Left colon (tissue), 2 donors: ENCODE results near the gene TRPM6. TPM values are rescaled to one million over a fixed set of nuclear protein-coding genes. Genes with fewer than 3 reads are reported as not detected.
"Not testable (repeated sequence)": the region's sequence is repeated elsewhere in the genome, so short reads cannot be mapped to it uniquely, and the experiment has no call there.

ENCODE experiments used
- ATAC-seq: fragments of 200-7000 bp; cut with Tn5 transposase; one replicate; pipeline ENCODE4 v1.9.1; 2020; ENCODE audit warnings: mild to moderate bottlenecking, moderate library complexity
- DNase-seq, 2 donors: peaks; one replicate each; pipeline ENCODE4 v3.0.0-alpha.2; 2020
- intact Hi-C, 2 donors: fragments of 100-400 bp; cut with DNase I in 1 of 2; cut with micrococcal nuclease in 1 of 2; formaldehyde crosslinking; loops; one replicate each; pipeline versions ENCODE4 v1.11.2 to v1.14.0; 2022; cut with DNase I, micrococcal nuclease
- long read RNA-seq: library from polyadenylated mRNA; unstranded; transcript quantifications from one replicate; pipeline ENCODE4 v2.0.0, GENCODE V29; 2021
- total RNA-seq, 2 donors: library from RNA; stranded (reverse); fragmentation: NEBNext Ultra II Directional; extraction: Animal tissue kit (Norgen Biotek cat#: 25700); gene quantifications; one replicate each; pipeline ENCODE4 v1.2.1, GENCODE V29; 2021
- donor health status: DM: no; HTN: no; CAD: no.
- donor health status: DM: yes; HTN: yes; CAD: no.

The TRPM6 gene, protein sequence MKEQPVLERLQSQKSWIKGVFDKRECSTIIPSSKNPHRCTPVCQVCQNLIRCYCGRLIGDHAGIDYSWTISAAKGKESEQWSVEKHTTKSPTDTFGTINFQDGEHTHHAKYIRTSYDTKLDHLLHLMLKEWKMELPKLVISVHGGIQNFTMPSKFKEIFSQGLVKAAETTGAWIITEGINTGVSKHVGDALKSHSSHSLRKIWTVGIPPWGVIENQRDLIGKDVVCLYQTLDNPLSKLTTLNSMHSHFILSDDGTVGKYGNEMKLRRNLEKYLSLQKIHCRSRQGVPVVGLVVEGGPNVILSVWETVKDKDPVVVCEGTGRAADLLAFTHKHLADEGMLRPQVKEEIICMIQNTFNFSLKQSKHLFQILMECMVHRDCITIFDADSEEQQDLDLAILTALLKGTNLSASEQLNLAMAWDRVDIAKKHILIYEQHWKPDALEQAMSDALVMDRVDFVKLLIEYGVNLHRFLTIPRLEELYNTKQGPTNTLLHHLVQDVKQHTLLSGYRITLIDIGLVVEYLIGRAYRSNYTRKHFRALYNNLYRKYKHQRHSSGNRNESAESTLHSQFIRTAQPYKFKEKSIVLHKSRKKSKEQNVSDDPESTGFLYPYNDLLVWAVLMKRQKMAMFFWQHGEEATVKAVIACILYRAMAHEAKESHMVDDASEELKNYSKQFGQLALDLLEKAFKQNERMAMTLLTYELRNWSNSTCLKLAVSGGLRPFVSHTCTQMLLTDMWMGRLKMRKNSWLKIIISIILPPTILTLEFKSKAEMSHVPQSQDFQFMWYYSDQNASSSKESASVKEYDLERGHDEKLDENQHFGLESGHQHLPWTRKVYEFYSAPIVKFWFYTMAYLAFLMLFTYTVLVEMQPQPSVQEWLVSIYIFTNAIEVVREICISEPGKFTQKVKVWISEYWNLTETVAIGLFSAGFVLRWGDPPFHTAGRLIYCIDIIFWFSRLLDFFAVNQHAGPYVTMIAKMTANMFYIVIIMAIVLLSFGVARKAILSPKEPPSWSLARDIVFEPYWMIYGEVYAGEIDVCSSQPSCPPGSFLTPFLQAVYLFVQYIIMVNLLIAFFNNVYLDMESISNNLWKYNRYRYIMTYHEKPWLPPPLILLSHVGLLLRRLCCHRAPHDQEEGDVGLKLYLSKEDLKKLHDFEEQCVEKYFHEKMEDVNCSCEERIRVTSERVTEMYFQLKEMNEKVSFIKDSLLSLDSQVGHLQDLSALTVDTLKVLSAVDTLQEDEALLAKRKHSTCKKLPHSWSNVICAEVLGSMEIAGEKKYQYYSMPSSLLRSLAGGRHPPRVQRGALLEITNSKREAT (N-terminal part only)
- total RNA-seq: 10 to 100 TPM; 48.0 to 88.4 TPM
- long read RNA-seq, partial matches to known transcripts: 20 of 37 reads
- long read RNA-seq, other reads (novel, unspliced or antisense): 17 of 37 reads

DNA sequence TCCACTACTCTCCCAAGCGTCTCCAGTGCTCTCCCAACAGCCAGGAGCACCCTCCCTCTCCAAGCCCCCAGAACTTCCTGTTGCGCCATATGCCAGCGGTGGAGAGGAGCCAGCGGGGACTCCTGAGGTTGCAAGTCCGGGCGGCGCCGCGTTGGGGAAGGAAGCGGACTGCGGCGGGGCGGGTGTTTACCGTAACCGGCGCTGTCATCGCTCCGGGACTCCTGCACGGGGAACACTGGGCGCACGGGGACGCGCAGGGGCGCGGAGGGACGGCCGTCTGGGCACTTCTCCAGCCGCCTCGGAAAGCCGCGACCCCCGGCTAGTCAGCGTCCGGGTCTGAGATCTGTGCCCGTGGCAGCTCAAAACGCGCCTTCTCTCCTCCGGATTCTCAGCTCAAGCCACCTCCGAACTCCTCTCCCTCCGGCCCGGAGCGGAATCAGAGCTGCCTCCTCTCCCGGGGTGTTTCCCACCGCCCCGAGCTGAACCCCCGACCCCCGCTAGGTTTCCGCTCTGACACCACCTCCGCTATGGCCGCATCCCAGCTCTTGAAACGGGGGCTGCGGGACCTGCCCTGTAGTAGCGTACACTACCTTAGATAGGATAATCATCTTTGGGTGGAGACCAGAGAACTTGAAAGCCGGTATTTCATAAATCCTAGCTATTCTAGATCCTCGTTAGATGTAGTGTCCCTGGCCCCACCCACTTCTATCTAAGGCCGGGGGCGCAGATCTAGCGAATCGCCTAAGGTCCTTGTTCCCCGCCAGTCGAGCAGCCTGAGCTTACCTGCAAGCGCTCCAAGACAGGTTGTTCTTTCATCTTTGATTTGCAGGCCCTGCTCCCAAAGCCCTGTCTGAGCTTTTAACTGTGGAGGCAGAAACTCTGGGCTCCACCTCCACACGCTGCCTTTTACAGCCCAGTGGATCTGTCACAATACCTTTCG lies at the start of gene TRPM6:
Gene TRPM6, minus strand, starts transcription at position 881 of the 940 bp plus-strand sequence. Its CDS starts 65 bp downstream, at position 816.
- ATAC-seq: peak; percentile 92
- intact Hi-C loops: no loop called here

DNA sequence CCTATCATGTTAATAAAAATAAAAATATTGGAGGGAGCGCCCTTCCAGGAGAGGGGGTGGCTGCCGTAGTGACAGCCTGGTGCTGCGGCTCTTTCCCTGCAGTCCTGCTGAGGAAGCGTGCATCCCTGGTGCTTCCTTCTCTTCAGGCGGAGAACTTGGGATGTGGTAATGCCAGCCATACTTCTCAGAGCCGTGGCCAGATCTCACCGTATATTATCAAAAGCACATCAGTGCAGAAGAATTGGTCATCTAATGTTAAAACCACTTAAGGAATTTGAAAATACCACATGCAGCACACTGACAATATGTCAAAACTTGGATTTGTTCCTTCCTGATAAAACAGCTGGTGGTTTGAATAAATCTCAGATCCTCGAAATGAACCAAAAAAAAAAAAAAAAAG lies 47.3 kb upstream of the TRPM6 start:
- DNase-seq: no peak
- ATAC-seq: no peak
- intact Hi-C loops: no loop called here

More for the DNA sequence above, at the start of gene TRPM6:
- peak; percentile 86 to 90 for DNase-seq

DNA sequence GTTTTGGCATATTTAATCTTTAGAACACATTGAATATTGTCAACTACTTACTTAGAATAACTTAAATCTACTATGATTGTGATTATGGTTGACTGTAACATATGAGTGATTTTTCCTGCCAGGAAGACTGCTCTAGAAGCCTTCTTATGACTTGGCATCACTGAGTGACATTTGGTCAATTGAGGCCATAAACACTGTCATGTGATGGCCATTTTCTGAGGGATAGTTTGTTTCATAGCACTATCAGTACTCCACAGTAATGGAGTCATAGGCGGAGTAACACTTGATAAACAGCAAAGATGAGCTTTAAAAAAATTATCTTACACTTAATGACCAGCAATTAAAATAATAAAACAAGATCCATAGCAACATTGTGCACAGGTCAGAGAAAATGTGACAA lies 34.0 kb upstream of the TRPM6 start:
- intact Hi-C loops: no loop called here
- peak; percentile 95 for ATAC-seq
- no peak for DNase-seq

DNA sequence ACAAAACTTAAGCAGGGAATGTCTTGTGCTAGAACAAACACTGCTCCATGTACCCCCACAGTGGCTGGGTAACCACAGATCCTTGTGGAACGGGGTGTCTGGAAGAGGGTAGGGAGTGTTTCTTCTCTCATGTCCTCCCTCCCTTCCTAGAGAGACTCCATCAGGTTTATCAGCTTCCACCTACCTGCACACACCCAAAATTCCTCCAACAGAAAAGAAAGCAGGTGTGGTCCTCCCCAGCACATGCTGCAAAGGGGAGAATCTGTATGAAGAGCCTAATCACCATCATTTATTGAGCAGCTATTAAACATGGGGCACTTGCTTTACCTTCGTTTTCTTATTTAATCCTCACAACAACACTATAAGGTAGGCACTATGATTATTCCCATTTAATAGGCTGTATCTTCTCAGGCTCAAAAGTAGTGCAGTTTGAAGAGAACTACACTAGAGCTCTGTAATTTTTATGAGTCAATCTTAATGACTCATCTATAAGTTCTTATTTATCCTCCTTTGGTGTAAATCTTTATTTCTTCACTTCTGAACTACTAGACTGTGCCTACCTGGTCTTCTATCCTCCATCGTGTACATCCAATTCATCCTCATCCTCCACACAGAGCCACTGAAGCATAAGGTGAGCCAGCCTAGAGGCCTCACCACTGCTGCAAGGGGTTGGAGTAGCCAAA lies 33.4 kb upstream of the TRPM6 start:
- DNase-seq (no peak), ATAC-seq (peak; percentile 65)
- intact Hi-C loops: no loop called here

DNA sequence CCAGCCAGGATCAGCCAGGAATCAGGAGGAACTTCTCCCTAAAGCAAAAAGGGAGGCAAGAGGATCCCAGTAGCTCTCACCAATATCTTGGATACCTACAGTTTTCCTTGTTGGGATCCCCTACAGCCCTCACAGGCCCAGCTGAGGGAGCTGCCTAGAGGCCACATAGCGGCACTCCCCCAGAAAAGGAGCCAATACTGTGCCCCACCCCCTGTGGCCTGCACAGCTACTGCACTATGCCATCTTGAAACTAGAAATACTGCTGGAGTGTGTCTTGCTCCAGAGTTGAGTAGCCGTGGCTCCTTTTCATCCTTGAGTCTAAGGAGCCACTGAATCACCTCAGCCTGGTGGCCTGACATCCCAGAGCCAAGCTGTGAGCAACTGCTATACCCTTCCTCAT lies 22.3 kb upstream of the TRPM6 start:
- intact Hi-C loops: no loop called here
- no peak for ATAC-seq
- no peak for DNase-seq

DNA sequence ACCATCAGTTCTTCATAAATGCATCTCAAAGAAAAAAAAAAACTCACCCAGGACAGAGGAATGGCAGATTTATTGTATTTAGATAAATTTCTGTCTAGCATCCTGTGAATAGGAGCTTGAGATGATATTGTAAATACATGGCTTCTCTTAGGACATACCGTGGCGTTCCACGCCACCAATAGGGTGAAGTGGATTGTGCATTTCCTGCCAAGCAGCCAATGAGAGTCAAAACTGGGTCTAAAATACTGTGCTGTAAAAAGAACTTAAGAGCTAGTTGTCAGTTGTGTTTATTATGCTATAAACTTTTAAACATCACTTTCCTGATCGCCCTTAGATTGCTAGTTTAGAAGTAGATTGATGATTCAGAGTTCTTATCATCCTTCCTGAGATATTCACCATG lies 20.9 kb upstream of the TRPM6 start:
- peak; percentile 98 for ATAC-seq
- intact Hi-C loops: no loop called here
- DNase-seq: peak; percentile 16 to 60

DNA sequence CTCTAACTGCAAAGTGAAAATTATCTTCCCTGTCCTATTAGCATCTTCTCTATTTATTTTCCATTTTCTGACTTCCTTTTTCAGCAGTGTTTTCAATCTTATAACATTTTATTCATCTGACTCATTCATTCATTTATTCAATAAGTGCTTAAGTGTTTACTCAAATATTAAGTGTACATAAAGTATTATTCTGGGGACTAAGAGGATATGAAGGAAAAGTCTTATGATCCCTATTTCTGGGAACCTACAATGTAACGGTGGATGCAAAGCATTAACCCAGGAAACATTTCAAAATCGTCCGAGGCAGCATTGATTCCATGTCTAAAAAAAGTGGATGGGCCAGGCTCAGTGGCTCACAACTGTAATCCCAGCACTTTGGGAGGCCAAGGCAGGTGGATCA lies 19.4 kb upstream of the TRPM6 start:
- no peak for ATAC-seq
- DNase-seq: no peak
- intact Hi-C loops: no loop called here

DNA sequence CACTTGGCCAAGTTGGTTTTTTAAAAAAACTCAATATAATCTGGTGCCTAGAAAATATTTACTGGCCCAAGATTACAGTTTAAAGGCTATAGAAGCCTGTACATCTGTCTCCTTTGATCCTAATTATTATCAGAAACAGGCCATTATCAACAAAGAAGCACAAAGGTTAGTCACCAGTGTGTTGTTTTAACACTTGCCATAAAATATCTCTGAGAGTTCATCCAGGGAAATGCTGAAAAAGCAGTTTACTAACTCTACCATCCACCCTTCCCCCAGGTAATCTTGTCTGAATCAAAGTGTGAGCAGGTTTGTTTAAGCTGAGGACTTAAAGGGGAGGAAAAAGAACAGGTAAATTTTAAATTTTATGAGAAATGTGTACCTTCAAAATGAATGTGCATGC lies 13.3 kb upstream of the TRPM6 start:
- ATAC-seq: peak; percentile 35
- intact Hi-C loops: no loop called here
- DNase-seq: no peak

DNA sequence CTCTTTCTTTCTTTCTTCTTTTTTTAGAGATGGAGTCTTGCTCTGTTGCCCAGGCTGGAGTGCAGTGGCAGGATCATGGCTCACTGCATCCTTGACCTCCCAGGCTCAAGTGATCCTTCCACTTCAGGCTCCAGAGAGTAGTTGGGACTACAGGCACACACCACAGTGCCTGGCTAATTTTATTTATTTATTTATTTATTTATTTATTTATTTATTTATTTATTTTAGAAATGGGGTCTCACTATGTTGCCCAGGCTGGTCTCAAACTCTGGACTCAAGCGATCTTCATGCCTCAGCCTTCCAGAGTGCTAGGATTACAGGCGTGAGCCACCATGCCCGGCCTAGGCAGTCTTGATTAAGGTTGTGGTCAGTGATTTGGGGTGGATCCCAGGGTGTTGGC lies 728 bp upstream of the TRPM6 start:
- DNase-seq, intact Hi-C loops, ATAC-seq: not testable (repeated sequence)

DNA sequence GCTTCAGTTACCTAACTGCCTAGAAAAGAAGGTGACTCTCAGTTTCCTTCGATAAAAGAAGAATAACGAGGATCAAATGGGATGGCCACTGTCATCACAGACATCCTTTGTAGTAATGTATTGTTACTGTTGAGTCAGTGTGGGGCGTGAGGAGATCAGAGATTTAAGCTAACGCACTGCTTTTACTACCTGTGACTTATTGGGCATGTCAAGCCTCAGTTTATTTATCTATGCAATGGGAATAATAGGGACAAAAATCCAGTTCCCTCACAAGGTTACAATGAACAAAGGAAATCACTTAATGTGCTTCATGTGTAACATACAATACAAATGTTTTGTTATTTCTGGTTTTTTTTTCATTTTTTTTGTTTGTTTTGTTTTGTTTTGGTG lies 255 bp upstream of the TRPM6 start:
- intact Hi-C loops: no loop called here
- DNase-seq: no peak
- no peak for ATAC-seq

DNA sequence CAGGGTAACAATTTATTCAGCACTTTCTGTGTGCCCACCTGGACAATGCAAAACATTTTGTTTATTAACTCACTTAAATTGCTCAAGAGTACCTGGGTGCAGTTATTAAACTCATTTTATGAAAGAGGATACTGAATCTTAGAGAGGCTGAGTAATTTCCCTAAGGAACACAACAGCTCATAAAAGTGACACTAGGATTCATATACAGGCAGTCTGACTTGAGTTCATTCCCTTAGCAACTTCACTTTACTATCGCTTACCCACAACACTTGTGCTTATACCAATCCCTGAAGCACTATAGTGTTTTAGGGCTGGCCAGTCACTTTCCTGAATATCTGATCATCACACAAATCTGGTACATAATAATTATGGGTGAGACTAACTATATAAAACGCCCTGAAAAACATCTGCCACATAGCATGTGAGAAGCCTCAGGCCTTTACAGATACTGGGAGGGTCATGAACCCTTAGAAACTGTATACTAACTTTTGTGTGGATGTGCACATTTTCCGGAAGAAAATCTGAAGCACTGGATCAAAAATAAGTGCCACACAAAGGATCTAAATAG lies 11.3 kb downstream of the TRPM6 start:
- ATAC-seq (no peak), DNase-seq (no peak)
- intact Hi-C loops: no loop called here

DNA sequence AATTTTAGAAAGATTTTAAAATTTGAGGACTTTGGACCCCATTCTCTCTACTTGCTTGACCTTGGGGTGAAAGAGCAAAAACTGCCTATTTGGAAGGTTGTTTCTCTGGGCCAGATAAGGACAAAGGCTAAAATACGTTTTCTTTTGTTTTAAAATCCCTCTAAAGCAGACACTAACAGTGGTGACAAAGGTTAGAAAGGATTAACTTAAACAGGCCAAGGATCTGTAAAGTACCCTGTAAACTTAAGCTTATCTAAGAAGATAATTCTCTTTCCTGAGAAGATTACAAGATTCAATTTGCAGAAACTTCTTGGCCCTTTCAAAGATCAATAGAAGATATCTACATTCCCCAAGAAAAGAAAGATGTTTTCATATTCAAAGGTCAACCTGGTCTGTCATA lies 12.1 kb downstream of the TRPM6 start:
- intact Hi-C loops: no loop called here

DNA sequence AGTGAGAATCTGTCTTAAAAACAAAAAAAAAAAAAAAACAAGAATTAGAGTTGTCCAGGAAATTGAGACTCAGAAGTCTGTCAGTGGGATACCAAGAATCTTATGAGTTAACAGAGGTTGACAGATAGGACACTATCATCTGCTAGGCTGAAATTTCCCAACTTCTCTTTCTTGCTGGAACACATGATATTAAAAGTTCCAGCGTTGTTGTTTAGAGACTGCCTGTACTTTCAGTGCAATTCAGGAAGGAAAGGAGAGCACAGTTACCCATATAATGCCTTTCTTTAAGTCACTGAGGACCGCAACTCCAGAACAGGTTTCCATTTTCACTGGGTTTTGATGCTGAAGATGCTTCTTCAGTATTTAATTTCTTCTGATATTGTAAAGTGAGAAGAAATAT lies 13.5 kb downstream of the TRPM6 start:
- ATAC-seq (no peak), DNase-seq (no peak)
- intact Hi-C loops: no loop called here

More for the DNA sequence above, 12.1 kb downstream of the TRPM6 start:
- no peak for ATAC-seq
- no peak for DNase-seq

DNA sequence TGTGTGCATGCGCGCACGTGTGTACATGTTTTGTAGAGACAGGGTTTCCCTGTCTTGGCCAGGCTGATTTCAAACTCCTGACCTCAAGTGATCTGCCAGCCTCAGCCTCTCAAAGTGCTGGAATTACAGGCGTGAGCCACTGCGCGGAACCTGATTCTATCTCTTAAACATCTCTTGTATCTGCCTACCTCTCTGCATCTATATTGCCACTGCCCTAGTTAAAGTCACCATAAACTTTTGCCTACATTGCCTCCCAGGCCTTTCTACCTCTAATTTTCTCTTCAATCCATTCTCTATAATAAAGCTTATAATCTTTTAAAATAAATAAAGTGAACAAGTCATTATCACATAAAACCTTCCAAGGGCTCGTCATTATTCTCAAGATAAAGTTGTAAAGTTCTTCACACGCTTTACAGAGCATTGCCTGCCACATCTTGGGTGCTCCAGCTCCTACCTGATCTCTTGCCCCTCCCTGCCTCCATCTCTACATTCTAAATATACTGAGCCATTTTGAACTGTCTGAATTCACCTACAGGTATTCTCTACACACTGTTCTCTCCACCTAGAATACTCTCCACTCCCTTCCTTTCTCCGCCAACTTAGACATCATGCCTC lies 15.0 kb downstream of the TRPM6 start:
- intact Hi-C loops: no loop called here
- ATAC-seq (peak; percentile 88), DNase-seq (peak in 1 of 2 donors; percentile 28)

DNA sequence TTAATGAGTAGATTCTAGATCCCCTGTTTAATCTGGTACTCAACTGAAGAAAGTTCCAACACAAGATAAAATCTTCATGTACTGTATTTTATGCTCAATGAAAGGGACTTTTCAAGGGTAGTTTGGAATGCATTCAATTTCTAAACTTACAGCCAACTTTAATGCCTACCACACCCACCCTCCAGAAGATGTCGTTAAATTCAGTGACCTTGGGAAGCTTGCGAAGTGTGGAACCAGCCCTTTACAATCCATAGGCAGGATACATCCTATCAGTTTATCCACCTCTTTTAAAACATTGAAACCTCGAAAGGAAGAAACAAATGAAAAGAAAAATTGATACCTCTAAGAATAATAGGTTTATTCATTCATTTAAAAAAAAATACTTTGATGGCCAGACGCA lies 20.2 kb downstream of the TRPM6 start:
- peak; percentile 76 for ATAC-seq
- intact Hi-C loops: no loop called here

DNA sequence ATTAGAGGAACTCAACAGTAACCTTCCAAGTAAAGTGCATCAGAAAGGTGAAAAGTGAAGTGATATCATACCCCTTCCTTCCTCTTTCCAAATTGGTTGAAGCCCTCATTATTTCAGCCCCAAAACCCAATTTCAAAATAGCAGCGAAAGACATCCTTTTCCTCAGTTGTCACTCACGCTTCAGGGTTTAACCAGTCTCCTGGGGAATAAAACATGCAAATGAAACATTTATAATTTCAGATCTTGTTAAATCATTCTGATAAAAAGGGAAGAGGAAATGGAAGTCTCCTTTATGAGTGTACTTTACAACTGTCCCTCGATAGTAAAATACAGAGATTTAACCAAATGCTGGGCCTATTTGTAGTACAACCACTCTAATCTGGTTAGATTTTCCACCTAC lies 22.5 kb downstream of the TRPM6 start:
- ATAC-seq (peak; percentile 73), DNase-seq (no peak)
- intact Hi-C loops: no loop called here

More for the DNA sequence above, 20.2 kb downstream of the TRPM6 start:
- DNase-seq: no peak
